SW480 (cell line): ENCODE measurements around the gene SFTA2.

Experiments
- DNase-seq: peaks from one replicate; pipeline ENCODE4 v3.0.0-alpha.2; 2016; ENCODE audit warnings: low spot score

SFTA2 gene

DNA sequence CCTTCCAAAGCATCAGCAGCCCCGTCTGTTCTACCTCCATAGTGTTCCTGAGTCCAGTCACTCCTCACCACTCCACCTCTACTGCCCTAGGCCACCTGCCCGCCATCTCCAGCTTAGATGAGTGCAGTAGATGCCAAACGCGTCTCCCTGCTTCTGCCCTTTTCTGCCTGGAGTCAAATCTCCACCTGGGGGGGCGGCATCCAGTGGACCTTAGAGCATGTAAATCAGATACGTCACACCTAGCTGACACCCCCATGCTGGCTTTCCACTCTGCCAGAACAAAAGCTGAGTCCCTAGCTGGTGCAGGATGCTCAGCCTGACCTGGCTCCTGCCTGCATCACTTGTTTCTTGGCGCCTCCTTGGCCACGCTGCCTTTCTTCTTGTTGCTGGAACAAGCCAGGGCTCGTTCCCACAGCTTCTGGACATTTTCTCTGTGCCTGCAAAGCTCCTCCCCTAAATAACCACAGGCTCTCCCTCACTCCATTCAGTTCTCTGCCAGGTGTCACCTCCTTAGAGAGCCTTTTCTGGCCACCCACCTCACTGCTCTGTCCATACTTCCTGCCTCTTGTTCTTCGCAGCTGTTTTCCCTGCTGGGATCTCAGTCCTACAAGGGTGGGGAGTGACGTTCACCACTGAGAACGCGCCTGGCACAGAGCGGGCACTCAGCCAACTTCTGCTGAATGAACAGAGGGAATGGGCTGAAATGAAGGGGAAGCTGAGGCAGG is 41.9 kb downstream of the SFTA2 start:
- DNase-seq = no peak

DNA sequence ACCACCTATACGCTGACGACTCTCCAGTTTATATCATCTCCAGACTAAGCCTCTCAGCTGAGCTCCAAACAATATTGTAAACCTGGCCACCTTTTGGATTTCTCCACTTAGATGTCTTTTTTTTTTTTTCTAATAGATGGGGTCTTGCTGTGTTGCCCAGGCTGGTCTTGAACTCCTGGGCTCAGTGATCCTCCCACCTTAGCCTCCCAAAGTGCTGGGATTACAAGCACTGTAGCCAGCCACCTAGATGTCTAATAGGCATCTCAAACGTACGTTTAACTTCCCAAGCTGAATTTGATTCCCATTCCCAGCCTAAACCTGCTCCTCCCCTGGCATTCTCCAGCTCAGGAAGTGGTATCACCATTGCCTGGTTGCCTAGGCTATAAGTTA is 42.5 kb downstream of the SFTA2 start:
- DNase-seq = no peak

DNA sequence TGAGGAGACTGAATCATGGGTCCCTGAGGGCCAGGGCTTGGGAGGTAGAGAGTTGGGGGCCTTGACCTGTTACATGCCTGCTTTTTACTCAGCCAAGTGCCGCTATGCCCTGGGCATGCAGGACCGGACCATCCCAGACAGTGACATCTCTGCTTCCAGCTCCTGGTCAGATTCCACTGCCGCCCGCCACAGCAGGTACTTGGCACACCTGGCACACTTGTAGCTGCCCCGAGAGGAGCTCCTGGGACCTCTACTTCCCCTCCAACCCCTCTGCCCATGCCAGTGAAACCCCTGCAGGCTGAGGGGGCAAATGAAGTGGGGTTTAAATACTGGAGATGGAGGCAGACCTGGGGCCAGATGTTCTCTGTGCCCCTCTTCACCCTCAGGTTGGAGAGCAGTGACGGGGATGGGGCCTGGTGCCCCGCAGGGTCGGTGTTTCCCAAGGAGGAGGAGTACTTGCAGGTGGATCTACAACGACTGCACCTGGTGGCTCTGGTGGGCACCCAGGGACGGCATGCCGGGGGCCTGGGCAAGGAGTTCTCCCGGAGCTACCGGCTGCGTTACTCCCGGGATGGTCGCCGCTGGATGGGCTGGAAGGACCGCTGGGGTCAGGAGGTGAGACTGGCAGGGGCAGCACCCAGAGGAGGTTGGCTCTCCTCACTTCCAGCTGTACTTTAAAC is 43.0 kb downstream of the SFTA2 start:
- no peak for DNase-seq

DNA sequence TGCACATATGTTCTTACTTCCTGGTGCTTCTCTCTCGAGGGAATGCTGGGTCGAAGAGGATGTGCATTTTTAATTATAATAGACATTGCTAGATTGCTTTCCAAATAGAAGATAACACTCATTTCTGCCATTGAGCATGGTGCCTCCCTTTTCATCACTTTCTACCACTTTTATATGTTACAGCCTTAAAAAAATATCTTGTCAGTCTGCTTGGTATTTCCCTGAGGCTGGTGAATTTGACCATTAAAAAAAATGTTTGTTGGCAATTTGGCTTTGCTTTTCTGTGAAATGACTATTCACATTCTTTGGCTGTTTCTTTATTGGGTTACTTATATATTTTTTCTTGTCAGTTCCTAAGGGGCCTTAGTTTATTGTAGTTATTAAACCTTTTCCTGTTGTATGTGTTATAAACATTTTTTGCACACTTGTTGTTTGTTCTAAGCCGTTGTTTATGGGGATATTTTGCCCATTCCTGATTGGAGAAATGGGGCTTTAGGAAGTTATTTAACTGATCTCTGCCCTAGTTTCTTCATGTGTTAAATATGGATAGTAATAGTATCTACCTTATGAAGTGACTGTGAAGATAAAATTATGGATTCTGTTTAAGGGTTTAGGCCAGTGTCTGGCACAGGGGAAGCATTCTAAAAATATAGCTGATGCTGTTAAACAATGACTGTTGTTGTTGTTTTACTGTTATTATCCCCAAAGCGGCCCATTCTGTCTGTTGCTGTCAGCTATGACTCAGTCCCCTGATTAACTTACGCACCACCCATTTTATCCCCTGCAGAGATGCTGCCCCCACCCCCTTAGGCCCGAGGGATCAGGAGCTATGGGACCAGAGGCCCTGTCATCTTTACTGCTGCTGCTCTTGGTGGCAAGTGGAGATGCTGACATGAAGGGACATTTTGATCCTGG is 43.8 kb downstream of the SFTA2 start:
- no peak for DNase-seq

DNA sequence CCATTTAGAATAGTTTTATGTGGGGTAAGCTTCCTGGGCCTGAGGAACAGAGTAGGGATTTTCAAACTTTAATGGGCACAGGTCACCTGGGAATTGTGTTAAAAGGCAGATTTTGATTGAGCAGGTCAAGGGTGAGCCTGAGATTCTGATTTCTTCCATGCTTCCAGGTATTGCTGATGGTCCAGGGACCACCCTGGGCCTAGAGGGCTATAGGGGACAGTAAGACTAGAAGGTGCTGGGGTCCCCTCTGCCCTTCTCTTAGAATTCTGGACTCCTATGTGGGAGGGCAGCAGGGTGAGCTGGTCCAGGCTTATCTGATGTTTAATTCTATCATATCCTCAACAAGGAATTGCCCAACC is 45.1 kb downstream of the SFTA2 start:
- no peak for DNase-seq

DNA sequence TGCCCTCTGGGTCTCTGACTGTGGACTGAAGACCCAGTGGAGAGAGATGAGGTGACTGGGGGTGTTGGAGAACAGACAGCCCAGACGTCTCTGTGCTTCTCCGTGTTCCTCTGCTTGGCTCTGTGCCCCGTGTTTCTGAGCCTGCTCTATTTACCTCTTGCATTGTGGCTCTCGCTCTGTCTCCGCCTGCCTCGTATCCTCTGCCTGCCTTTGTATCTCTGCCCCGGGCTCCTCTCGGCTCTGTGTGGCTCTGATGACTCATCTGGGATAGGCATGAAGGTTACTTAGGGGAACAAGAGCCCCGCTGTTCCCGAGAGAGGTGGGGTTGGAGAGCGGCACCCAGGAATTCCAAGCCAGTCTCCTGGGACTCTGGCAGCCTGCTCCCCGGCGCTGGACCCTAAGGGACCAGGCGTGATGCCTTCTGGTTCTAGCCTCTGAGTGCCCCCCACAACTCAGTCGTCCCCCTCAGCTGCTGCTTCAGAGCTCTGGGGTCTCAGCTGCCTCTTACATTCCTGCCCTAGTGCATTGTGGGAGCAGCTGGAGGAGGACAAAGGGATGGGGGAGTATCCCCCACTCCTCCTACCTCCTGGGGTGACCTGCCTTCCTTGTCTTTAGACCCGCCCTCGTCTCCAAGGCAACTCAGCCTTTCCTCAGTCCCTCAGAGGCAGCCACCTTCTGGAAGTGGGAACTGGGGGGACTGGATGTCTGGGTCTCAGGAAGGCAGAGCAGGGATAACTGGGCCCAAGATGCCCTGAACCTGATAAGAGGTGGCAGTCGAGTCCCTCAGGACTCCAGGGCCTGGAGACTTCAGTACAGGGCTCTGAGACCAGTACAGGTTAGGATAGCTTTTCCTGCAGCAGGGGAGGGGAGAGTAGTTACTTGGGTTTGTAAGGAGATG is 45.7 kb downstream of the SFTA2 start:
- DNase-seq = peak; percentile 97

DNA sequence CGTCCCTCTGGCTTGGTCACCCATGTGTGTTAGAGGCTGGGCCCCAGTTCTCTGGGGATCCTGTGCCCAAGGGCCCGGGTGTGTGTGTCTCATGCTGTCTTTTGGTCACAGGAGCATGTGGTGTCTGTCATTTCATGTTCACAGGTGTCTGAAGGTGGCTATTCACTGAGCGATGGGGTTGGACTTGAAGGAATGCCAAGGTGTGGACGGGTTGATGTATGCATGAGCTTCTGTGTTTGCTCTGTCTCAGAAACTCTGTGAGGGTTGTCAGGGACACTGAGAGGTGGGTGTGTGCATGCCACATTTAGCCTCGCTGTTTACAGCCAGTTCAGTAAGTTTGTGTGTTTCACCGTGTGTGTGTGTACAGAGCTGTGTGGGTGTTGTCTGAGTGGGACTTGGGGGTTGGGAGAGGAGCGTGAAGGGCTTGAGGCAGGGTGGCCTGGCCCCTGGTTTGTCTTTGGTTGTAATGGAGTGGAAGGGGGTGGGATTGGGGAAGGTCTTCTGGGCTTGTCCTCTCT is 46.4 kb downstream of the SFTA2 start:
- peak; percentile 74 for DNase-seq

DNA sequence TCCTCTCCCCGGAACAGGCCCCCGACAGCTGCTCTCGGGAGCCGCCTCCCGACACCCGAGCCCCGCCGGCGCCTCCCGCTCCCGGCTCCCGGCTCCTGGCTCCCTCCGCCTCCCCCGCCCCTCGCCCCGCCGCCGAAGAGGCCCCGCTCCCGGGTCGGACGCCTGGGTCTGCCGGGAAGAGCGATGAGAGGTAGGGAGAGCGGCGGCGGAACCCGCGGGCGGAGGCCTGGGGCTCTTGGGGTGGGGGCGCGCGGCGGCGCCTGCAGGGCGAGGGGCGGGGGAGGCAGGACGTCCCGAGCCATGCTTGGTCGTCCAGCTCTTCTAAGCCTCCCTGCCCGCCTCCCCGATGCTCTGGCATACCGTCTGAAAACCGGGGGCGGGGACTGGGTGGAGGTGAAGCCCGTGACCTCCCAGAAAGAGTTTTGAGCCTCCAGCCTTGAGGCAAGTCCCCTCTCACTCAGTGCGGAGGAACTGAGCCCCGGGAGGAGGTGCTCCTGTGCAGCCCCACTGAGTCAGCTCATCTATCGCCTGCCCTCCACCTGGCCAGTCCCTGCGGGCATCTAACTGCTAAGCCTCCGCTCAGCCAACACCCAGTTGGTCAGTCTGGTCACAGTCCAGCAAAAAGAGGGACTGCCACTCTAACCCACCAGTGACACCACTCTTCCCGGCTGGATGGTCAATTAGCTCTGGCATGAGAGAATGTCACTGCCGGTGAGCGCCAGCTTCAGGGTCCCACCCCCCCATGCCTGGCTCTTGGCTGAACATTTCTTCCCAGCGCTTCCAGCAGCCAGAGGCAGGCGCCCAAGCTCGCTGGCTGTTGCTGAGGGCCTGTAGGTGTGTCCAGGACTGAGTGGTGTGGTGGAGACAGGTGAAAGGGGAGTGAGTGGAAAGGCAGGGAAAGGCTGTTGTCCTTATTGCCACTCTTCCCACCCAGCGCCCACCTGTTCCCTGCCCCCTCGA is 47.2 kb downstream of the SFTA2 start:
- peak; percentile 55 for DNase-seq

DNA sequence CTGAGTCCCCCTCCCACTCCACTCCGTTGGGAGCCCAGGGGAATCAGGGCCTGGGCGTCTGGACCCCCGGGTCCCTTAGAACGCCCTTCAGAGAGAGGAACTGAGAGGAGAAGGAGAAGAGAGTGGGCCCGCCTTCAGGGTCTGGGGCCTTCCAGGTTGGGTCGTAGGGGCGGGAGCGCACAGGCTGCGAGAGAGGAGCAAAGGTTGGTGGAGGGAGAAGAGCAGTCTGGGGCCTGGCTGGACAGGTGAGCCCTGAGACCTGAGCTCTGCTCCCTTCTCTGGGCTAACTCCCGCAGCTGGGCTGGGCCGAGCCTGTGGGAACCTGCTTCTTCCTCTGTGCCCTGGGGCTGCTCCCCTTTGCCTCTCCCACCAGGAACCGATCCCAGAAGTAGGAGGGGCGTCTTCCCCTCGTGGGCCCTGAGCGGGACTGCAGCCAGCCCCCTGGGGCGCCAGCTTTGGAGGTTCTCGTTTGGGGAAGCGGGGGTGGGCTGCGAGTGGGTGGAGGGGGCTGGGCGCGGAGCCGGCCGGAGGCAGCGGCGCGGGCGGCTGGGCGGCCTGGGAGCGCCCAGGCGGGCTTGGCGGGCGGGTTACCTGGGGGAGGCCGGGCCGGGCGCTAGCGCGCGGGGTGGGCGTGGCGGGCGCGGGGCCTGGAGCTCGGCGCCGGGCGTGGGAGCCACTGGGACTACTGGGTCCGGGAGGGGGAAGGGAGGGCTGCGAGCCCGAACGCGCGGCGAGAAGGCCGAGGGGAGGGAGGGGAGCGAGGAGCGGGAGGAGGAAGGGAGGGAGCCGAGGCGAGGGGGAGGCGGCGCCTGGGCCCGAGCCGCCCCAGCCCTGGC is 48.1 kb downstream of the SFTA2 start, which contains the start of gene DDR1:
Gene DDR1, plus strand, starts transcription at position 835 of the 836 bp plus-strand sequence. CDS start 4,211 bp downstream, outside the sequence.
- peak; percentile 72 for DNase-seq

DNA sequence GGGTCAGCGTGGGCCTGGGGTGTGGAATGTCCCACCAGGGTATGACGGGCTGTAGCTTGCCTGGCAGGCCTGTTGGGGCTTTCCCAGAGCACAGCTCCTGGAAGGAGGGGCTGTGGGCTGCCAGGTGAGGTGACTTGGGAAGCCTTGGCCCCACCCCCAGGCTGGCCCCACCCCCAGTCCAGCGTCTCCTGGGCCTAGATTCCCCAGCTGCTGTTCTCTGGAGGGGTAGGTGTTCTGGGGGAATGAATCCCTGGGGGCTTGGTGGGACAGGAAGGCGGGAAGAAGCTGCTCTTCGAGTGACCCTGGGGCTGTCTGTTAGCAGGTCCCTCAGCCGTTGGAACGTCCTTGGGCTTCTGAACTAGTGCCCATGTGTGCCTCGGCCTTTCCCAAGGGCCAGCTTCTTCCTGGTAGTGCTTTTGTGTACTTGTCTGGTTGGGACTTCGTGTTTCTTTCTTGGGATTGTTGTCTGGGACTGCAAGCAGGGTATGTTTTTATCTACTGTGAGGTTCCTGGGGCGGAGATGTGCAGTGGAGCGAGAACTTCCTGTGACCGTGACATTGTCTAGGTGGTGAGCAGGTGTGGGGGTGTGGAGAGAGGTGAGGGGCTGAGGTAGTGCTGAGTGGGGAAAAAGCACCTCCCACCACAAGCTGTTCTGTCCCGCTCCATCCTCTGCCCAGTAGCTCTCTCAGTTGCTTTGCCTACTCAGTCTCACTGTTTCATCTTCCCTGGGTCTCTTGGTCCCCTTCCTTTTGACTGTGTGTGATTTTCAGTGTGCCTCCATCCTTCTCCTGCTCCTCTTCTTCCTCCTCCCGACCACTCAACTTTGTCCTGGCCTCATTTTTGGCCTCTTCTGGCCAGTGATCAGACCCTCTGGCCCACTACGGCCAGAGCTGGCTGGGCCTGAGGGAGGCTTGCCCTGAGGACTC is 48.9 kb downstream of the SFTA2 start:
- DNase-seq = peak; percentile 49

DNA sequence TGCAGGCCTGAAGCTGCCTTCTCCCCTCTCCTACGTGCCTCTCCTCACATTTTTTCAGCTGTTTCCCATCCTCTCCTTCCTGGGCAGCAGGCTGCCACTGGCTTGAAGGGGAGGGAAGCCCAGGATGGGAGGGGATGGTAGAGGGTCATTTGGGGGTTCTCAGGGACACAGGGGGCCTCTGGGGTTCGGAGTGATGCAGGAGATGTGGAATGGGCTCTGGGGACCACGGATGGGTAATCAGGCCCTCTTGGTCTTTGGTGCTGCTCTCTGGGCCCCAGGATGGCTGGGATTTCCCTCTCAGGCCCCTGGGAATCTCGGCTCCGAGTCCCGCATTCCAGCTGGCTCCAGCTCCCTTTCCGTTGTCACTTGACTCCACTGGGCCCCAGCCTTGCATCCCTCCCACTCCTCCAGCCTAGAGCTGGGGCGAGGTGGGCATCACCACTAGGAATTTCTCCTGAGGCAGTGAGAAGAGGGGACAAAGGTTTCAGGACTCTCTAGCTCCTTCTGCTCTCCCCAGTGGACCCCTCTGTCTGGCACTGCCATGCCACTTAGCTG is 49.7 kb downstream of the SFTA2 start:
- peak; percentile 20 for DNase-seq

DNA sequence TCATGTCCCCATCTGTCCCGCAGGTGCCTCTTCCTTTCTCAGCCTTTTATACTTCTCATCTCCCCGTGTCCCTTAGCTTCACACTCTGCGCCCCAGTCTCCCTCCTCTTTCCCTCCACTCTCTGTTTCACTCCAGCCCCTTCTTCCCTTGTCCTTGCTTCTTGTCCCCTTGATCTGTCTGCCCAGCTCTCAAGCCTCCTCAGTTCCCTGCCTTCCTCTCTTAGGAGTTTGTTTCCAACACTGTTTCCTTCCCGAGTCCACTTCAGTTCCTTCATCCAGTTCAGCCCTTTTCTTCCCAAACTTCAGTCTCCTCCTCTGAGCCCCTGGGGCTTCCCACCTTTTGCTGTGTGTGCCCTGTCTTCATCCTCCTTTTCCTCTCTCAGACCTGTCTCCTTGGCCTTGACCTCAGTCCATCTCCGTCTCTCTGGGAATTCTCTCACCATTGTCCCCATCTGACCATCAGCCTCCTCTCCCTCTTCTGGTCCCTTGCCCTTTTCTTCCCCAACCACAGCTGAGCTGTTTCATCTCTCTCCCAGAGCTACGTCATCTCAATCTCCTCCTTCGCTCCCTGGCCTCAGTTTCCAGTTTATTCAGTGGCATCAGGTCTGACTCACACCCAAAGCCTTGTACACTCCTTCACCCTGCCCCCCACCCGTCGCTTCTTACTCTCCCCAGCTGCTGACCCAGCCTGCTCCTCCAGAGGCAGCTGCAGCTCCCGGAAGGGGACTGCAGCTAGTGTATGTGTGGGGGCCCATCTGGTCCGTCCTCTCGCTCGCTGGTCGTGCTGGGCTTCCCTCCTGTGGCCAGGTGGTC is 50.4 kb downstream of the SFTA2 start:
- no peak for DNase-seq
